ENCODE measurements around the gene LTBP1.

LTBP1 gene

GRCh38 chr2:33209976-33210375 lies 263.2 kb downstream of the LTBP1 start:
- Histone ChIP-seq H3K27ac (ENCODE audit: low read depth, low read length) (no peak overlapping the region), H3K9me3 (ENCODE audit: control insufficient read depth, insufficient read depth, low read length) (no peaks in the 10 kb centered on the region), H3F3A (ENCODE audit: control insufficient read depth, insufficient read depth) (no peaks in the 10 kb centered on the region), H3K36me3 (ENCODE audit: control insufficient read depth, low read length) (peaks cover 56% of the 10 kb centered on the region), H3K4me3 (ENCODE audit: low read length) (no peak overlapping the region), H3K9me2 (replicated peaks; ENCODE audit: control insufficient read depth, low read length) (no peaks in the 10 kb centered on the region), H3K27me3 (ENCODE audit: control insufficient read depth, low read length) (no peaks in the 10 kb centered on the region), H3K79me2 (ENCODE audit: control insufficient read depth, low read length) (no peaks in the 10 kb centered on the region), H3K4me2 (ENCODE audit: low read length) (no peak overlapping the region), H3K4me1 (ENCODE audit: control insufficient read depth, low read length) (peaks cover 28% of the 10 kb centered on the region), H4K20me1 (ENCODE audit: control insufficient read depth, insufficient read depth, low read depth, low read length) (no peaks in the 10 kb centered on the region)
- TF ChIP-seq CTCF (IDR thresholded peaks at IDR 0.05; ENCODE audit: low read depth, low read length, poor library complexity, severe bottlenecking) (no peak), EZH2phosphoT487 (IDR thresholded peaks at IDR 0.05; ENCODE audit: borderline replicate concordance, low read length) (no peak)

- no peak overlapping the region for H3K4me2 ChIP-seq (ENCODE audit: low read length)
- no peaks in the 10 kb centered on the region for H3K9me2 ChIP-seq (replicated peaks; ENCODE audit: control insufficient read depth, low read length)
- TF ChIP-seq CTCF (IDR thresholded peaks at IDR 0.05; ENCODE audit: low read depth, low read length, poor library complexity, severe bottlenecking), result no peak
- TF ChIP-seq EZH2phosphoT487 (IDR thresholded peaks at IDR 0.05; ENCODE audit: borderline replicate concordance, low read length), result no peak
- no peaks in the 10 kb centered on the region for H4K20me1 ChIP-seq (ENCODE audit: control insufficient read depth, insufficient read depth, low read depth, low read length)
- no peaks in the 10 kb centered on the region for H3K9me3 ChIP-seq (ENCODE audit: control insufficient read depth, insufficient read depth, low read length)
- peaks cover 22% of the 10 kb centered on the region for H3K4me1 ChIP-seq (ENCODE audit: control insufficient read depth, low read length)
- no peaks in the 10 kb centered on the region for H3K79me2 ChIP-seq (ENCODE audit: control insufficient read depth, low read length)
- H3K4me3 ChIP-seq (ENCODE audit: low read length), result no peak overlapping the region
- no peak overlapping the region for H3K27ac ChIP-seq (ENCODE audit: low read depth, low read length)
- no peaks in the 10 kb centered on the region for H3K27me3 ChIP-seq (ENCODE audit: control insufficient read depth, low read length)
- peaks cover 57% of the 10 kb centered on the region for H3K36me3 ChIP-seq (ENCODE audit: control insufficient read depth, low read length)
- H3F3A ChIP-seq (ENCODE audit: control insufficient read depth, insufficient read depth), result no peaks in the 10 kb centered on the region
Observed at GRCh38 chr2:33210626-33211025, 263.9 kb downstream of the LTBP1 start.

- no peaks in the 10 kb centered on the region for H3K27me3 ChIP-seq (ENCODE audit: control insufficient read depth, low read length)
- no peak overlapping the region for H3K4me3 ChIP-seq (ENCODE audit: low read length)
- H3K27ac ChIP-seq (ENCODE audit: low read depth, low read length), result no peak overlapping the region
- H3K4me1 ChIP-seq (ENCODE audit: control insufficient read depth, low read length), result peaks cover 9% of the 10 kb centered on the region
- H3K4me2 ChIP-seq (ENCODE audit: low read length), result no peak overlapping the region
- peaks cover 56% of the 10 kb centered on the region for H3K36me3 ChIP-seq (ENCODE audit: control insufficient read depth, low read length)
- no peaks in the 10 kb centered on the region for H4K20me1 ChIP-seq (ENCODE audit: control insufficient read depth, insufficient read depth, low read depth, low read length)
- TF ChIP-seq CTCF (IDR thresholded peaks at IDR 0.05; ENCODE audit: low read depth, low read length, poor library complexity, severe bottlenecking) (no peak), EZH2phosphoT487 (IDR thresholded peaks at IDR 0.05; ENCODE audit: borderline replicate concordance, low read length) (no peak)
- no peaks in the 10 kb centered on the region for H3K9me3 ChIP-seq (ENCODE audit: control insufficient read depth, insufficient read depth, low read length)
- H3F3A ChIP-seq (ENCODE audit: control insufficient read depth, insufficient read depth), result no peaks in the 10 kb centered on the region
- H3K9me2 ChIP-seq (replicated peaks; ENCODE audit: control insufficient read depth, low read length), result no peaks in the 10 kb centered on the region
- H3K79me2 ChIP-seq (ENCODE audit: control insufficient read depth, low read length), result no peaks in the 10 kb centered on the region
Observed at GRCh38 chr2:33212151-33212550, 265.4 kb downstream of the LTBP1 start.

- no peaks in the 10 kb centered on the region for H3F3A ChIP-seq (ENCODE audit: control insufficient read depth, insufficient read depth)
Observed at GRCh38 chr2:33213244-33213643, 266.5 kb downstream of the LTBP1 start.

More at GRCh38 chr2:33213244-33213643, 266.5 kb downstream of the LTBP1 start:
- H4K20me1 ChIP-seq (ENCODE audit: control insufficient read depth, insufficient read depth, low read depth, low read length), result no peaks in the 10 kb centered on the region
- no peak overlapping the region for H3K27ac ChIP-seq (ENCODE audit: low read depth, low read length)
- peaks cover 10% of the 10 kb centered on the region for H3K4me1 ChIP-seq (ENCODE audit: control insufficient read depth, low read length)
- no peak overlapping the region for H3K4me2 ChIP-seq (ENCODE audit: low read length)
- no peak overlapping the region for H3K4me3 ChIP-seq (ENCODE audit: low read length)
- peaks cover 59% of the 10 kb centered on the region for H3K36me3 ChIP-seq (ENCODE audit: control insufficient read depth, low read length)
- H3K9me2 ChIP-seq (replicated peaks; ENCODE audit: control insufficient read depth, low read length), result no peaks in the 10 kb centered on the region
- H3K9me3 ChIP-seq (ENCODE audit: control insufficient read depth, insufficient read depth, low read length), result no peaks in the 10 kb centered on the region
- H3K79me2 ChIP-seq (ENCODE audit: control insufficient read depth, low read length), result no peaks in the 10 kb centered on the region
- no peak for TF ChIP-seq EZH2phosphoT487 (IDR thresholded peaks at IDR 0.05; ENCODE audit: borderline replicate concordance, low read length)
- no peak for TF ChIP-seq CTCF (IDR thresholded peaks at IDR 0.05; ENCODE audit: low read depth, low read length, poor library complexity, severe bottlenecking)
- H3K27me3 ChIP-seq (ENCODE audit: control insufficient read depth, low read length), result no peaks in the 10 kb centered on the region

Measured in DOHH2 (cell line).